K562 (cell line): ENCODE measurements around the gene LHFPL5. TPM values are rescaled to one million over a fixed set of nuclear protein-coding genes. Genes with fewer than 3 reads are reported as not detected.

Experiments used
- ATAC-seq: fragments of 200-7000 bp; cut with Tn5 transposase; 3 replicates; pipeline ENCODE4 v1.9.1; 2020; ENCODE audit warnings: moderate library complexity
- Bru-seq: library from RNA; stranded (reverse); fragments of 400-500 nt; gene quantifications from one replicate; lab custom pipeline; 2021; lab: Mats Ljungman, UMichigan
- BruChase-seq, 2 experiments: library from RNA; stranded (reverse); fragments of 400-500 nt; gene quantifications; one replicate each; lab custom pipeline; 2021; lab: Mats Ljungman, UMichigan
- BruUV-seq: library from RNA; stranded (reverse); fragments of 400-500 nt; replicated peaks from 2 replicates; lab custom pipeline; 2021; lab: Mats Ljungman, UMichigan
- CTCF ChIA-PET: fragments of 300-600 bp; formaldehyde crosslinking; extraction: SDS; loops from one replicate; lab custom pipeline; 2021; ENCODE audit warnings: low intra/inter-chr PET ratio; lab: Yijun Ruan, JAX
- POLR2A ChIA-PET: fragments of 300-600, 350-650 bp; sonication (Branson Sonifier 250); formaldehyde crosslinking; extraction: SDS; loops from one replicate; lab custom pipeline; 2021; ENCODE audit warnings: antibody characterized with exemption, inconsistent platforms; lab: Yijun Ruan, JAX
- DNase-seq, 4 experiments: peaks; one replicate each; pipeline versions ENCODE4 v3.0.0 to v3.0.0-alpha.2; 2011 to 2018; ENCODE audit warnings: low spot score in 3 of 4, mixed read lengths in 3 of 4; ENCODE audit errors: extremely low read depth in 1 of 4
- FAIRE-seq: peaks from 2 replicates; lab custom pipeline; 2011; peaks lifted over from hg19 to GRCh38; lab: Jason Lieb, UNC
- H2AFZ ChIP-seq: 2 replicates; pipeline ENCODE4 v1.6.0; 2011; ENCODE audit warnings: low read depth, low read length, control low read depth, inconsistent platforms
- H3K27ac ChIP-seq: fragments of 200-600 bp; 3 replicates; pipeline ENCODE4 v1.8.0; 2011; ENCODE audit warnings: low read depth, mild to moderate bottlenecking, control low read depth, inconsistent platforms, low read length, moderate library complexity, mixed read lengths; ENCODE audit errors: extremely low read depth
- H3K27me3 ChIP-seq, 2 experiments: fragments of 300-600 bp in 1 of 2; 2 replicates in 1 of 2; 3 replicates in 1 of 2; pipeline versions ENCODE4 v1.6.0 to v1.8.0; 2011; ENCODE audit warnings: inconsistent platforms in 2 of 2, low read length in 2 of 2, mild to moderate bottlenecking in 1 of 2, mixed read lengths in 1 of 2, moderate library complexity in 1 of 2; ENCODE audit not compliant: control insufficient read depth in 2 of 2, insufficient read depth in 2 of 2
- H3K36me3 ChIP-seq: fragments of 300-600 bp; 3 replicates; pipeline ENCODE4 v1.8.0; 2011; ENCODE audit warnings: mild to moderate bottlenecking, low read length, inconsistent platforms; ENCODE audit not compliant: control insufficient read depth, insufficient read depth
- H3K4me1 ChIP-seq, 2 experiments: fragments of 200-600 bp in 1 of 2; replicated peaks in 1 of 2; 2 replicates in 1 of 2; 3 replicates in 1 of 2; pipeline versions ENCODE4 v1.5.1 to v1.8.0; 2011; ENCODE audit warnings: inconsistent platforms in 2 of 2, low read length in 2 of 2, mild to moderate bottlenecking in 1 of 2, mixed read lengths in 1 of 2, moderate library complexity in 1 of 2; ENCODE audit not compliant: control insufficient read depth in 2 of 2, insufficient read depth in 2 of 2
- H3K4me2 ChIP-seq: 2 replicates; pipeline ENCODE4 v1.6.1; 2011; ENCODE audit warnings: low read length, control low read depth, inconsistent platforms, mixed read lengths; ENCODE audit not compliant: insufficient read depth
- H3K4me3 ChIP-seq: fragments of 200-600 bp; sonication (generic), shearing (Covaris generic); 2 replicates; pipeline ENCODE4 v1.5.1; 2016; ENCODE audit warnings: control low read depth, inconsistent platforms
- H3K79me2 ChIP-seq: fragments of 200-600 bp; 3 replicates; pipeline ENCODE4 v1.8.0; 2011; ENCODE audit warnings: low read length, inconsistent platforms; ENCODE audit not compliant: control insufficient read depth, insufficient read depth
- H3K9ac ChIP-seq, 2 experiments: 2 replicates each; pipeline versions ENCODE4 v1.6.0 to v1.6.1; 2011; ENCODE audit warnings: low read depth in 2 of 2, low read length in 2 of 2, control low read depth in 1 of 2, inconsistent platforms in 1 of 2, mild to moderate bottlenecking in 1 of 2, mixed read lengths in 1 of 2; ENCODE audit not compliant: insufficient read depth in 1 of 2
- H3K9me1 ChIP-seq: one replicate; pipeline ENCODE4 v1.6.0; 2011; ENCODE audit warnings: inconsistent platforms, mild to moderate bottlenecking, low read length, moderate library complexity; ENCODE audit not compliant: control insufficient read depth, insufficient read depth
- H3K9me3 ChIP-seq: replicated peaks from 2 replicates; pipeline ENCODE4 v1.5.1; 2011; ENCODE audit warnings: low read depth, low read length, inconsistent platforms; ENCODE audit not compliant: control insufficient read depth, insufficient read depth
- H4K20me1 ChIP-seq: replicated peaks from 2 replicates; pipeline ENCODE4 v1.6.1; 2011; ENCODE audit warnings: low read length, inconsistent platforms, mixed read lengths; ENCODE audit not compliant: control insufficient read depth, insufficient read depth
- CC2D1A ChIP-seq: fragments of 450-650 bp; IDR thresholded peaks from 2 replicates; pipeline ENCODE4 v1.6.1; 2017; ENCODE audit warnings: mild to moderate bottlenecking
- ERF ChIP-seq: fragments of 450-650 bp; formaldehyde crosslinking; IDR thresholded peaks from 2 replicates; pipeline ENCODE4 v1.4.0; 2020; ENCODE audit warnings: mild to moderate bottlenecking, mixed read lengths
- NONO ChIP-seq, 2 experiments: fragments of 200-400 bp in 1 of 2; fragments of 450-650 bp in 1 of 2; formaldehyde crosslinking in 1 of 2; IDR thresholded peaks; 2 replicates each; pipeline ENCODE4 v1.6.1; 2017; ENCODE audit warnings: low read depth in 2 of 2, mild to moderate bottlenecking in 2 of 2, moderate library complexity in 2 of 2, low read length in 1 of 2
- SNRNP70 ChIP-seq: fragments of 200-400 bp; formaldehyde crosslinking; optimal IDR thresholded peaks from 2 replicates; pipeline ENCODE3; 2017; ENCODE audit warnings: low read depth, low read length
- SRSF7 ChIP-seq: fragments of 200-400 bp; formaldehyde crosslinking; optimal IDR thresholded peaks from 2 replicates; pipeline ENCODE3; 2017; ENCODE audit warnings: mild to moderate bottlenecking, low read depth, low read length
- ZNF274 ChIP-seq: IDR thresholded peaks from 2 replicates; pipeline ENCODE4 v1.6.1; 2011; ENCODE audit warnings: low read depth, mild to moderate bottlenecking, low read length, moderate library complexity, borderline replicate concordance
- WGBS: fragments of 100-300 bp; shearing (Covaris generic); methylation state at CpG from one replicate; pipeline ENCODE4 v1.1.6; 2016; ENCODE audit warnings: low coverage, mixed read lengths; ENCODE audit not compliant: insufficient coverage; ENCODE audit errors: missing lambda C conversion rate; 5-methylcytosine and 5-hydroxymethylcytosine counted together
- in situ Hi-C: fragments of 300-500 bp; cut with MboI; formaldehyde crosslinking; loops from 4 replicates; pipeline ENCODE4 v1.15.0; 2018; ENCODE audit warnings: inconsistent platforms, mixed read lengths
- intact Hi-C: fragments of 100-400 bp; cut with micrococcal nuclease; formaldehyde crosslinking; loops from 2 replicates; pipeline ENCODE4 v1.14.2; 2022
- long read RNA-seq, 3 experiments: library from polyadenylated mRNA in 2 of 3; library from RNA in 1 of 3; unstranded in 2 of 3; stranded (forward) in 1 of 3; transcript quantifications; one replicate each; pipeline ENCODE4 v2.0.0, GENCODE V29; 2019 to 2022
- polyA minus RNA-seq, 3 experiments: library from RNA; depleted of rRNA, polyadenylated mRNA; stranded (reverse); fragments of >200 nt; gene quantifications; 2 replicates each; pipeline ENCODE4 v1.2.3, GENCODE V29; 2011
- polyA plus RNA-seq, 8 experiments: library from polyadenylated mRNA; depleted of rRNA in 4 of 8; stranded (reverse) in 5 of 8; unstranded in 3 of 8; fragments of >200 nt; fragmentation: Nextera tagmentation in 2 of 8; fragmentation: Illumina TruSeq in 1 of 8; extraction: Ambion mirVana in 2 of 8; extraction: Trizol in 1 of 8; gene quantifications; 2 replicates each; pipeline versions ENCODE4 v1.2.1 to v1.2.3, GENCODE V29; 2011 to 2014; ENCODE audit warnings: inconsistent platforms in 1 of 8, missing spikeins in 1 of 8
- total RNA-seq, 7 experiments: library from RNA; depleted of rRNA in 6 of 7; stranded (reverse); fragments of >200 nt in 6 of 7; fragmentation: Illumina TruSeq in 2 of 7; extraction: Trizol in 2 of 7; gene quantifications; 2 replicates each; pipeline versions ENCODE4 v1.2.1 to v1.2.3, GENCODE V29; 2011 to 2021; ENCODE audit warnings: low replicate concordance in 1 of 7
- TF ChIP-seq, protein P1 (sequence below): fragments of 450-650 bp; IDR thresholded peaks from 2 replicates; pipeline ENCODE4 v1.6.1; 2018; ENCODE audit warnings: mild to moderate bottlenecking, low read depth; ENCODE audit not compliant: partially characterized antibody
- TF ChIP-seq, protein P2 (sequence below): fragments of 250-450 bp; sonication (Bioruptor Pico); IDR thresholded peaks from 2 replicates; pipeline ENCODE4 v1.4.0; 2020; ENCODE audit warnings: mild to moderate bottlenecking
- TF ChIP-seq, protein P3 (sequence below): fragments of 250-450 bp; sonication (Bioruptor Pico); IDR thresholded peaks from 2 replicates; pipeline ENCODE4 v1.5.0; 2020; ENCODE audit warnings: mild to moderate bottlenecking, borderline replicate concordance

LHFPL5 gene
- total RNA-seq (2011; cell fraction: chromatin; rRNA removed; ENCODE audit: low replicate concordance) = not detected in 2 replicates
- total RNA-seq (2011; cell fraction: nucleolus; rRNA removed) = not detected in 2 replicates
- total RNA-seq (2011; cell fraction: nucleoplasm; rRNA removed) = not detected in 2 replicates
- not detected in 2 replicates for total RNA-seq (2014; rRNA removed)
- not detected in 2 replicates for total RNA-seq (2014; rRNA removed; fragmentation: Illumina TruSeq; extraction: Trizol)
- not detected in 2 replicates for total RNA-seq (2015; rRNA removed; fragmentation: Illumina TruSeq; extraction: Trizol)
- not detected in 2 replicates for total RNA-seq (2021)
- polyA plus RNA-seq (2011; rRNA removed) = not detected in 2 replicates
- polyA plus RNA-seq (2011; cell fraction: cytosol; rRNA removed) = not detected in 2 replicates
- polyA plus RNA-seq (2011; cell fraction: nucleus; rRNA removed) = not detected in 2 replicates
- polyA plus RNA-seq (2012) = not detected in 2 replicates
- polyA plus RNA-seq (2014; fragmentation: Illumina TruSeq; extraction: Trizol) = not detected in 2 replicates
- polyA plus RNA-seq (2014; fragmentation: Nextera tagmentation; extraction: Ambion mirVana) = not detected
- not detected in 2 replicates for polyA plus RNA-seq (2014; rRNA removed)
- not detected in 2 replicates for polyA minus RNA-seq (2011; rRNA and poly(A)+ RNA removed)
- not detected in 2 replicates for polyA minus RNA-seq (2011; cell fraction: cytosol; rRNA and poly(A)+ RNA removed)
- polyA minus RNA-seq (2011; cell fraction: nucleus; rRNA and poly(A)+ RNA removed) = not detected in 2 replicates
- Bru-seq, nascent RNA = percentile 16 among the genes with signal in this experiment
- BruChase-seq, experiment 1, labeled RNA remaining after a 2-hour chase = percentile 9 among the genes with signal in this experiment
- BruChase-seq, experiment 2, labeled RNA remaining after a 6-hour chase = percentile 9 among the genes with signal in this experiment
- long read RNA-seq, experiment 1, partial matches to known transcripts = 0 of 5 reads
- long read RNA-seq, experiment 1, other reads (novel, unspliced or antisense) = 5 of 5 reads
- long read RNA-seq, experiment 2 = 0 reads
- long read RNA-seq, experiment 3, partial matches to known transcripts = 0 of 1 reads
- long read RNA-seq, experiment 3, other reads (novel, unspliced or antisense) = 1 of 1 reads

DNA sequence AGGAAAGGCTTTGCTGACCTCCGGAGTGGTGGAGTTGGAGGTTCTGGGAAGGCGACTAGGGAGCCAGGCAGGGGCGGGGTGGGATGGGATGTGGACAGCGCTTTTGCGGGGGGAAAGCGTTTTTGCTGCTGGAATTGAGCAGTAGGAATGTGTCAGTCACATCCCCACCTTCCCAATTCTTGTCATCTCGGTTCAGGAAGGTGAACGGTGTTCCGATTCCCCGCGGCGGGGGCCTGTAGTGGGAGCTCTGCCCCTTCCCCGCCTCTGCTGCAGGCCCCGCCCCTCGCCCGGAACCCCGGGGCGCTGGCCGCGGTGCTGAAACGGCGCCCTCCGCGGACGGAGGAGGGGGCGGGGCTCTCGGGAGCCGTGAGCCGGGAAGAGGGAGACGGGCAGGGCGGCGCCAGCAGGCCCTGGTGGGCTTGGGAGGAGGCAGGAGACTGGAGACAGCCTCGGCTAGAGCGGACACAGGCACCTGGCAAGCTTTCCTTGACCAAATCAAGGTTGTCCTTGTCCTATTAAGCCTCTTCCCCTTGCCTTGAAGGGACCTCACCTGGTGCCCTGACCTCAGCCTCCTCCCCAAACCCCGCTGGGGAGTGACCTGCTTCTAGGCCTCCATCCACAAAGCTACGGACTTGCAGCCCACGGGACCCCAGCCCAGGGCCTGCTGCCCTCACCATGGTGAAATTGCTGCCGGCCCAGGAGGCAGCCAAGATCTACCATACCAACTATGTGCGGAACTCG is at the start of gene LHFPL5:
Gene LHFPL5, plus strand, starts transcription at position 357 of the 741 bp plus-strand sequence. Its CDS starts 319 bp downstream, at position 676.
- ChIA-PET POLR2A (interaction anchor here (0.6 to 1.0 kb wide), 3 partner anchors 11 to 23 kb away, joined by 3 to 4 read pairs (median 3); no protein-coding TSS in a partner anchor), CTCF (no interaction called here)
- no peak within 1 kb of the TSS; the same call in 1 of the 2 replicates for H3K4me3 ChIP-seq
- FAIRE-seq (no peak), DNase-seq (peak; percentile 77 to 99 (median 97)), ATAC-seq (peak; percentile 100)
- BruUV-seq = no TSS peak
- no peaks in the 10 kb centered on the region for H3K9me3 ChIP-seq
- in situ Hi-C loops = no loop called here
- peak within 1 kb of the TSS; percentile 72 for H3K4me2 ChIP-seq
- H3K27ac ChIP-seq = no peak within 1 kb of the TSS
- H2AFZ ChIP-seq = peak within 1 kb of the TSS; percentile 53; the same call in 1 of the 2 replicates
- H3K9ac ChIP-seq = no peak within 1 kb of the TSS
- 10% methylated on average over 30 of the region's 40 CpGs for WGBS
- peaks cover 5 to 10% of the 10 kb centered on the region in 2 experiments for H3K4me1 ChIP-seq
- H3K36me3 ChIP-seq = no peaks in the 10 kb centered on the region
- intact Hi-C loops = no loop called here
- 0 out of 2 replicates have a peak, but pooled peaks cover 6% of the 10 kb centered on the region for H4K20me1 ChIP-seq
- H3K79me2 ChIP-seq = no peaks in the 10 kb centered on the region
- peaks cover 15 to 28% of the 10 kb centered on the region in 2 experiments for H3K27me3 ChIP-seq
- peaks cover 2% of the 10 kb centered on the region for H3K9me1 ChIP-seq
- TF ChIP-seq SNRNP70 (no peak), CC2D1A (no peak), NONO (IDR thresholded peaks at IDR 0.05; ENCODE audit: low read depth in 2 of 2, low read length in 1 of 2) (no peak; a peak in 1 of 4 replicates), ERF (CRISPR knock-in tag) (0 out of 2 replicates have a peak, but pooled peaks have one; percentile 53), SRSF7 (no peak), ZNF274 (no peak)
- TF ChIP-seq, protein P1, sequence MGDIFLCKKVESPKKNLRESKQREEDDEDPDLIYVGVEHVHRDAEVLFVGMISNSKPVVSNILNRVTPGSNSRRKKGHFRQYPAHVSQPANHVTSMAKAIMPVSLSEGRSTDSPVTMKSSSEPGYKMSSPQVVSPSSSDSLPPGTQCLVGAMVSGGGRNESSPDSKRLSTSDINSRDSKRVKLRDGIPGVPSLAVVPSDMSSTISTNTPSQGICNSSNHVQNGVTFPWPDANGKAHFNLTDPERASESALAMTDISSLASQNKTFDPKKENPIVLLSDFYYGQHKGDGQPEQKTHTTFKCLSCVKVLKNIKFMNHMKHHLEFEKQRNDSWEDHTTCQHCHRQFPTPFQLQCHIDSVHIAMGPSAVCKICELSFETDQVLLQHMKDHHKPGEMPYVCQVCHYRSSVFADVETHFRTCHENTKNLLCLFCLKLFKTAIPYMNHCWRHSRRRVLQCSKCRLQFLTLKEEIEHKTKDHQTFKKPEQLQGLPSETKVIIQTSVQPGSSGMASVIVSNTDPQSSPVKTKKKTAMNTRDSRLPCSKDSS = no peak
- TF ChIP-seq, protein P2, sequence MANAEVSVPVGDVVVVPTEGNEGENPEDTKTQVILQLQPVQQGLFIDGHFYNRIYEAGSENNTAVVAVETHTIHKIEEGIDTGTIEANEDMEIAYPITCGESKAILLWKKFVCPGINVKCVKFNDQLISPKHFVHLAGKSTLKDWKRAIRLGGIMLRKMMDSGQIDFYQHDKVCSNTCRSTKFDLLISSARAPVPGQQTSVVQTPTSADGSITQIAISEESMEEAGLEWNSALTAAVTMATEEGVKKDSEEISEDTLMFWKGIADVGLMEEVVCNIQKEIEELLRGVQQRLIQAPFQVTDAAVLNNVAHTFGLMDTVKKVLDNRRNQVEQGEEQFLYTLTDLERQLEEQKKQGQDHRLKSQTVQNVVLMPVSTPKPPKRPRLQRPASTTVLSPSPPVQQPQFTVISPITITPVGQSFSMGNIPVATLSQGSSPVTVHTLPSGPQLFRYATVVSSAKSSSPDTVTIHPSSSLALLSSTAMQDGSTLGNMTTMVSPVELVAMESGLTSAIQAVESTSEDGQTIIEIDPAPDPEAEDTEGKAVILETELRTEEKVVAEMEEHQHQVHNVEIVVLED (CRISPR knock-in tag) = no peak
- TF ChIP-seq, protein P3, sequence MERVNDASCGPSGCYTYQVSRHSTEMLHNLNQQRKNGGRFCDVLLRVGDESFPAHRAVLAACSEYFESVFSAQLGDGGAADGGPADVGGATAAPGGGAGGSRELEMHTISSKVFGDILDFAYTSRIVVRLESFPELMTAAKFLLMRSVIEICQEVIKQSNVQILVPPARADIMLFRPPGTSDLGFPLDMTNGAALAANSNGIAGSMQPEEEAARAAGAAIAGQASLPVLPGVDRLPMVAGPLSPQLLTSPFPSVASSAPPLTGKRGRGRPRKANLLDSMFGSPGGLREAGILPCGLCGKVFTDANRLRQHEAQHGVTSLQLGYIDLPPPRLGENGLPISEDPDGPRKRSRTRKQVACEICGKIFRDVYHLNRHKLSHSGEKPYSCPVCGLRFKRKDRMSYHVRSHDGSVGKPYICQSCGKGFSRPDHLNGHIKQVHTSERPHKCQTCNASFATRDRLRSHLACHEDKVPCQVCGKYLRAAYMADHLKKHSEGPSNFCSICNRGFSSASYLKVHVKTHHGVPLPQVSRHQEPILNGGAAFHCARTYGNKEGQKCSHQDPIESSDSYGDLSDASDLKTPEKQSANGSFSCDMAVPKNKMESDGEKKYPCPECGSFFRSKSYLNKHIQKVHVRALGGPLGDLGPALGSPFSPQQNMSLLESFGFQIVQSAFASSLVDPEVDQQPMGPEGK (CRISPR knock-in tag) = no peak
